Endothelial cell (in vitro differentiated cells): ENCODE data around the gene CHCT1. TPM values are rescaled to one million over a fixed set of nuclear protein-coding genes. Genes with fewer than 3 reads are reported as not detected.

ENCODE experiments used
- DNase-seq: peaks from one replicate; pipeline ENCODE4 v3.0.0; 2021; ENCODE audit warnings: low spot score
- H3K27ac Mint-ChIP-seq: one replicate; pipeline ENCODE4 v1.8.0; 2021; ENCODE audit warnings: mixed read lengths, inconsistent platforms; ENCODE audit not compliant: unreplicated experiment
- H3K27me3 Mint-ChIP-seq: one replicate; pipeline ENCODE4 v1.8.0; 2021; ENCODE audit warnings: mild to moderate bottlenecking, moderate library complexity, mixed read lengths, inconsistent platforms; ENCODE audit not compliant: unreplicated experiment
- H3K36me3 Mint-ChIP-seq: one replicate; pipeline ENCODE4 v1.8.0; 2021; ENCODE audit warnings: mild to moderate bottlenecking, low read depth, mixed read lengths, inconsistent platforms; ENCODE audit not compliant: unreplicated experiment
- H3K4me1 Mint-ChIP-seq: one replicate; pipeline ENCODE4 v1.8.0; 2021; ENCODE audit warnings: mild to moderate bottlenecking, mixed read lengths, inconsistent platforms; ENCODE audit not compliant: unreplicated experiment
- H3K4me3 Mint-ChIP-seq: one replicate; pipeline ENCODE4 v1.8.0; 2021; ENCODE audit warnings: mild to moderate bottlenecking, mixed read lengths, inconsistent platforms; ENCODE audit not compliant: unreplicated experiment
- H3K9me3 Mint-ChIP-seq: one replicate; pipeline ENCODE4 v1.8.0; 2021; ENCODE audit warnings: mixed read lengths, inconsistent platforms; ENCODE audit not compliant: unreplicated experiment
- CTCF ChIP-seq: fragments of 200-600 bp; sonication (generic); IDR thresholded peaks from one replicate; pipeline ENCODE4 v1.5.0; 2021; ENCODE audit warnings: antibody characterized with exemption; ENCODE audit not compliant: unreplicated experiment
- total RNA-seq: library from RNA; stranded (reverse); fragmentation: NEBNext Ultra II Directional; extraction: Animal tissue kit (Norgen Biotek cat#: 25700); gene quantifications from one replicate; pipeline ENCODE4 v1.2.1, GENCODE V29; 2021; ENCODE audit not compliant: unreplicated experiment

CHCT1 gene
- total RNA-seq, 1 donor from 2014 or later = not detected

- peaks cover 7% of the 10 kb centered on the region for H3K4me1 Mint-ChIP-seq
- DNase-seq = no peak
- no peaks in the 10 kb centered on the region for H3K27me3 Mint-ChIP-seq
- H3K9me3 Mint-ChIP-seq = no peaks in the 10 kb centered on the region
- no peak for TF ChIP-seq CTCF
- peaks cover 8% of the 10 kb centered on the region for H3K36me3 Mint-ChIP-seq
- no peak overlapping the region for H3K27ac Mint-ChIP-seq
- no peak overlapping the region for H3K4me3 Mint-ChIP-seq
Observed at GRCh38 chr17:60473788-60474187, 51.5 kb downstream of the CHCT1 start.

Other genes with a start within 250 kb of the CHCT1 start
- 37.4 TPM for gene USP32, start 30.4 kb upstream of the CHCT1 start, total RNA-seq
- gene APPBP2, start 103.8 kb downstream of the CHCT1 start, total RNA-seq = 34.8 TPM
- 14.6 TPM for gene PPM1D, start 177.7 kb downstream of the CHCT1 start, total RNA-seq